Keratinocyte (primary cell): ENCODE data around the gene SERINC1. TPM values are rescaled to one million over a fixed set of nuclear protein-coding genes. Genes with fewer than 3 reads are reported as not detected.

ENCODE experiments used
- DNase-seq: peaks from one replicate; pipeline ENCODE4 v3.0.0-alpha.2; 2011; ENCODE audit warnings: low read depth, missing footprints, low spot score
- FAIRE-seq: peaks from 2 replicates; lab custom pipeline; 2011; peaks lifted over from hg19 to GRCh38; lab: Jason Lieb, UNC
- H2AFZ ChIP-seq: 2 replicates; pipeline ENCODE4 v1.6.0; 2012; ENCODE audit warnings: low read length, control low read depth, inconsistent platforms; ENCODE audit not compliant: control insufficient read depth
- H3K27ac ChIP-seq: 2 replicates; pipeline ENCODE4 v1.5.1; 2011; ENCODE audit warnings: low read length; ENCODE audit not compliant: control insufficient read depth, insufficient read depth
- H3K27me3 ChIP-seq: 3 replicates; pipeline ENCODE4 v1.6.0; 2011; ENCODE audit warnings: low read length; ENCODE audit not compliant: control insufficient read depth, insufficient read depth; ENCODE audit errors: extremely low read depth
- H3K36me3 ChIP-seq, 2 experiments: 2 replicates in 1 of 2; 3 replicates in 1 of 2; pipeline ENCODE4 v1.5.1; 2011; ENCODE audit warnings: low read length in 2 of 2, mild to moderate bottlenecking in 1 of 2; ENCODE audit not compliant: control insufficient read depth in 2 of 2, insufficient read depth in 2 of 2; ENCODE audit errors: extremely low read depth in 1 of 2
- H3K4me1 ChIP-seq: 3 replicates; pipeline ENCODE4 v1.5.1; 2011; ENCODE audit warnings: low read length; ENCODE audit not compliant: control insufficient read depth, insufficient read depth; ENCODE audit errors: extremely low read depth
- H3K4me2 ChIP-seq: 3 replicates; pipeline ENCODE4 v1.6.0; 2011; ENCODE audit warnings: low read depth, low read length; ENCODE audit not compliant: control insufficient read depth, insufficient read depth; ENCODE audit errors: extremely low read depth
- H3K4me3 ChIP-seq, 3 experiments: fragments of 200-600 bp in 1 of 3; sonication (generic) in 1 of 3; 2 replicates in 2 of 3; 3 replicates in 1 of 3; pipeline ENCODE4 v1.5.1; 2011 to 2016; ENCODE audit warnings: low read length in 3 of 3, mild to moderate bottlenecking in 3 of 3, control low read depth in 2 of 3, inconsistent platforms in 1 of 3, low read depth in 1 of 3, mixed read lengths in 1 of 3, mixed run types in 1 of 3, moderate library complexity in 1 of 3; ENCODE audit not compliant: control insufficient read depth in 2 of 3, insufficient read depth in 2 of 3; ENCODE audit errors: extremely low read depth in 1 of 3
- H3K79me2 ChIP-seq: 2 replicates; pipeline ENCODE4 v1.6.0; 2012; ENCODE audit warnings: low read length; ENCODE audit not compliant: control insufficient read depth, insufficient read depth
- H3K9ac ChIP-seq: 3 replicates; pipeline ENCODE4 v1.6.0; 2011; ENCODE audit warnings: low read length; ENCODE audit not compliant: control insufficient read depth, insufficient read depth; ENCODE audit errors: extremely low read depth
- H3K9me1 ChIP-seq: 3 replicates; pipeline ENCODE4 v1.6.0; 2011; ENCODE audit warnings: low read length; ENCODE audit not compliant: control insufficient read depth, insufficient read depth; ENCODE audit errors: extremely low read depth
- H3K9me3 ChIP-seq: 2 replicates; pipeline ENCODE4 v1.5.1; 2012; ENCODE audit warnings: low read depth, low read length; ENCODE audit not compliant: control insufficient read depth
- H4K20me1 ChIP-seq: 3 replicates; pipeline ENCODE4 v1.6.0; 2011; ENCODE audit warnings: low read length; ENCODE audit not compliant: control insufficient read depth, insufficient read depth; ENCODE audit errors: extremely low read depth
- EZH2 ChIP-seq: IDR thresholded peaks from one replicate; pipeline ENCODE4 v1.6.1; 2012; ENCODE audit warnings: inconsistent platforms, mild to moderate bottlenecking, low read length, moderate library complexity
- dilution Hi-C: fragments of 300-500 bp; cut with MboI; formaldehyde crosslinking; loops from one replicate; pipeline ENCODE4 v1.7.0; 2020; ENCODE audit warnings: low sequenced_read_pairs; ENCODE audit not compliant: extremely low pct_ligation_motif_present
- polyA plus RNA-seq, 5 experiments: library from polyadenylated mRNA; depleted of rRNA in 3 of 5; stranded (reverse) in 3 of 5; stranded (forward) in 1 of 5; unstranded in 1 of 5; fragments of >200 nt; gene quantifications; 1 replicate in 1 of 5; 2 replicates in 3 of 5; 3 replicates in 1 of 5; pipeline versions ENCODE4 v1.2.1 to v1.2.3, GENCODE V29; 2011 to 2012; ENCODE audit warnings: missing spikeins in 2 of 5, low read depth in 1 of 5, low replicate concordance in 1 of 5
- TF ChIP-seq, protein P1 (sequence below), 3 experiments: IDR thresholded peaks in 1 of 3; conservative IDR thresholded peaks in 1 of 3; optimal IDR thresholded peaks in 1 of 3; 2 replicates in 2 of 3; 3 replicates in 1 of 3; pipeline versions ENCODE3 to v1.5.1; 2011; ENCODE audit warnings: low read length in 3 of 3, mild to moderate bottlenecking in 3 of 3, moderate library complexity in 2 of 3, control low read depth in 1 of 3, inconsistent platforms in 1 of 3; ENCODE audit not compliant: insufficient read depth in 2 of 3; ENCODE audit errors: extremely low read depth in 1 of 3

Gene SERINC1
- polyA plus RNA-seq, 1 donor (not counting 4 experiments of a cell fraction or from before 2014, with no cell fraction given): 116 TPM

- no peak overlapping the region for H2AFZ ChIP-seq
- H4K20me1 ChIP-seq: no peaks in the 10 kb centered on the region
- no peak overlapping the region for H3K27ac ChIP-seq
- H3K4me1 ChIP-seq: no peaks in the 10 kb centered on the region
- TF ChIP-seq, protein P1, sequence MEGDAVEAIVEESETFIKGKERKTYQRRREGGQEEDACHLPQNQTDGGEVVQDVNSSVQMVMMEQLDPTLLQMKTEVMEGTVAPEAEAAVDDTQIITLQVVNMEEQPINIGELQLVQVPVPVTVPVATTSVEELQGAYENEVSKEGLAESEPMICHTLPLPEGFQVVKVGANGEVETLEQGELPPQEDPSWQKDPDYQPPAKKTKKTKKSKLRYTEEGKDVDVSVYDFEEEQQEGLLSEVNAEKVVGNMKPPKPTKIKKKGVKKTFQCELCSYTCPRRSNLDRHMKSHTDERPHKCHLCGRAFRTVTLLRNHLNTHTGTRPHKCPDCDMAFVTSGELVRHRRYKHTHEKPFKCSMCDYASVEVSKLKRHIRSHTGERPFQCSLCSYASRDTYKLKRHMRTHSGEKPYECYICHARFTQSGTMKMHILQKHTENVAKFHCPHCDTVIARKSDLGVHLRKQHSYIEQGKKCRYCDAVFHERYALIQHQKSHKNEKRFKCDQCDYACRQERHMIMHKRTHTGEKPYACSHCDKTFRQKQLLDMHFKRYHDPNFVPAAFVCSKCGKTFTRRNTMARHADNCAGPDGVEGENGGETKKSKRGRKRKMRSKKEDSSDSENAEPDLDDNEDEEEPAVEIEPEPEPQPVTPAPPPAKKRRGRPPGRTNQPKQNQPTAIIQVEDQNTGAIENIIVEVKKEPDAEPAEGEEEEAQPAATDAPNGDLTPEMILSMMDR (optimal IDR thresholded peaks at IDR 0.05 in 1 of 3, IDR thresholded peaks at IDR 0.05 in 1 of 3, conservative IDR thresholded peaks at IDR 0.05 in 1 of 3; ENCODE audit: extremely low read depth in 1 of 3, insufficient read depth in 2 of 3, low read length in 3 of 3): no peak
- no peak for TF ChIP-seq EZH2
- H3K9ac ChIP-seq: no peak overlapping the region
- H3K27me3 ChIP-seq: no peaks in the 10 kb centered on the region
- no peaks in the 10 kb centered on the region for H3K9me1 ChIP-seq
- H3K4me2 ChIP-seq: no peak overlapping the region
- DNase-seq (no peak), FAIRE-seq (no peak)
- no peaks in the 10 kb centered on the region for H3K36me3 ChIP-seq
- dilution Hi-C loops: no loop called here
- H3K9me3 ChIP-seq: no peaks in the 10 kb centered on the region
- H3K79me2 ChIP-seq: peaks cover 32% of the 10 kb centered on the region
- no peak overlapping the region for H3K4me3 ChIP-seq
Measured at GRCh38 chr6:122408702-122409458, 62.7 kb downstream of the SERINC1 start.

DNA sequence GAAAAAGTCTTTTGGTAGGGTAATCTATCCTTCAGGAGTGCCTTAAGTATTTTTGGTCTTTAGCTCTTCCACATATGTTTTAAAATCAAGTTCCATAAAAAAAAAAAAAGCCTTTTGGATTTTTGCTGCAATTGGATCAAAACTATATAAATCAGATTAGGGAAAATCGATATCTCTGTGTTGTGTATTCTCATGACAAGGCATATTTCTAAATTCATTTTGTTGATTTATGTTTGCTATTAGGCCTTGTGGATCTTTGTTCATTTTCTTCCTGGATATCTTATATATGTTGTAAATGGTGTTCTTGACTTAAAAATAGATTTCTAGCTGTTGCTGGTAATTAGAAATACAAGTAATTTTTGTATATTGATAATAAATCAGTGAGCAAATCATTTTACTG lies 63.4 kb downstream of the SERINC1 start:
- H3K9me3 ChIP-seq: no peaks in the 10 kb centered on the region
- no peak for DNase-seq
- H3K9ac ChIP-seq: no peak overlapping the region
- FAIRE-seq: no peak
- dilution Hi-C loops: no loop called here
- no peaks in the 10 kb centered on the region for H3K27me3 ChIP-seq
- no peak overlapping the region for H3K27ac ChIP-seq
- H3K79me2 ChIP-seq: peaks cover 34% of the 10 kb centered on the region
- H3K4me3 ChIP-seq: no peak overlapping the region
- H3K9me1 ChIP-seq: no peaks in the 10 kb centered on the region
- H2AFZ ChIP-seq: no peak overlapping the region
- no peaks in the 10 kb centered on the region for H3K4me1 ChIP-seq
- no peaks in the 10 kb centered on the region for H4K20me1 ChIP-seq
- H3K4me2 ChIP-seq: no peak overlapping the region
- H3K36me3 ChIP-seq: no peaks in the 10 kb centered on the region
- no peak for TF ChIP-seq EZH2
- TF ChIP-seq, protein P1 (optimal IDR thresholded peaks at IDR 0.05 in 1 of 3, IDR thresholded peaks at IDR 0.05 in 1 of 3, conservative IDR thresholded peaks at IDR 0.05 in 1 of 3; ENCODE audit: extremely low read depth in 1 of 3, insufficient read depth in 2 of 3, low read length in 3 of 3): no peak
